ENCODE results near the gene ISG20.

Gene ISG20

GRCh38 chr15:88688394-88688933 is 49.6 kb downstream of the ISG20 start:
- DNase-seq (ENCODE audit: low spot score): no peak

GRCh38 chr15:88690331-88690730 is 51.5 kb downstream of the ISG20 start:
- DNase-seq (ENCODE audit: low spot score): no peak

GRCh38 chr15:88693191-88693590 is 54.4 kb downstream of the ISG20 start:
- DNase-seq (ENCODE audit: low spot score): no peak

- no peak for DNase-seq (ENCODE audit: low spot score)
Observed at GRCh38 chr15:88695101-88695500, 56.3 kb downstream of the ISG20 start.

GRCh38 chr15:88695691-88696251 is 57.0 kb downstream of the ISG20 start:
- no peak for DNase-seq (ENCODE audit: low spot score)

- DNase-seq (ENCODE audit: low spot score): no peak
Observed at GRCh38 chr15:88696254-88696653, 57.4 kb downstream of the ISG20 start.

- no peak for DNase-seq (ENCODE audit: low spot score)
Observed at GRCh38 chr15:88697276-88697675, 58.5 kb downstream of the ISG20 start.

- DNase-seq (ENCODE audit: low spot score): no peak
Observed at GRCh38 chr15:88699861-88700260, 61.0 kb downstream of the ISG20 start.

- DNase-seq (ENCODE audit: low spot score): no peak
Observed at GRCh38 chr15:88700716-88701115, 61.9 kb downstream of the ISG20 start.

GRCh38 chr15:88701561-88702095 is 62.8 kb downstream of the ISG20 start:
- peak; percentile 61 for DNase-seq (ENCODE audit: low spot score)

GRCh38 chr15:88702983-88703382 is 64.2 kb downstream of the ISG20 start:
- no peak for DNase-seq (ENCODE audit: low spot score)

GRCh38 chr15:88703533-88703932 is 64.7 kb downstream of the ISG20 start:
- no peak for DNase-seq (ENCODE audit: low spot score)

- peak; percentile 74 for DNase-seq (ENCODE audit: low spot score)
Observed at GRCh38 chr15:88704791-88705768, 66.3 kb downstream of the ISG20 start.

GRCh38 chr15:88705769-88706165 is 67.0 kb downstream of the ISG20 start:
- DNase-seq (ENCODE audit: low spot score): no peak

Measured in iPS-NIHi11 (cell line).